ENCODE measurements around the gene IL2RG.

IL2RG gene

GRCh38 chrX:71144651-71145050 is 33.3 kb upstream of the IL2RG start, which contains the start of gene NLGN3:
Gene NLGN3 (plus strand): TSS chrX:71144841. CDS start chrX:71147750, 2,909 bp downstream.
- Histone ChIP-seq H3K79me2 (ENCODE audit: insufficient read depth, low read length) (no peaks in the 10 kb centered on the region), H3K4me2 (ENCODE audit: low read length) (no peak within 1 kb of the TSS), H3K9me2 (ENCODE audit: low read depth, low read length) (no peaks in the 10 kb centered on the region), H3K4me3 (ENCODE audit: low read depth, low read length, poor library complexity, severe bottlenecking) (no peak within 1 kb of the TSS), H3F3A (ENCODE audit: insufficient read depth, low read length) (no peaks in the 10 kb centered on the region), H3K27me3 (ENCODE audit: insufficient read depth, low read length) (no peaks in the 10 kb centered on the region), H4K20me1 (ENCODE audit: insufficient read depth, low read length) (no peaks in the 10 kb centered on the region), H3K27ac (ENCODE audit: low read depth, low read length, poor library complexity, severe bottlenecking) (no peak within 1 kb of the TSS), H3K9me3 (ENCODE audit: low read length) (no peaks in the 10 kb centered on the region), H3K4me1 (ENCODE audit: insufficient read depth, low read length, severe bottlenecking) (no peaks in the 10 kb centered on the region), H3K36me3 (ENCODE audit: insufficient read depth, low read length) (peaks cover 20% of the 10 kb centered on the region), H2AFZ (ENCODE audit: low read length) (no peak within 1 kb of the TSS), H3K9ac (ENCODE audit: low read length) (no peak within 1 kb of the TSS)
- no peak for TF ChIP-seq CTCF (IDR thresholded peaks at IDR 0.05; ENCODE audit: low read length)
- TF ChIP-seq EZH2 (IDR thresholded peaks at IDR 0.05; ENCODE audit: borderline replicate concordance, low read length), result no peak

- Histone ChIP-seq H3K9me3 (ENCODE audit: low read length) (no peaks in the 10 kb centered on the region), H3K9ac (ENCODE audit: low read length) (no peak overlapping the region), H3K27ac (ENCODE audit: low read depth, low read length, poor library complexity, severe bottlenecking) (no peak overlapping the region), H3K79me2 (ENCODE audit: insufficient read depth, low read length) (no peaks in the 10 kb centered on the region), H3K27me3 (ENCODE audit: insufficient read depth, low read length) (no peaks in the 10 kb centered on the region), H2AFZ (ENCODE audit: low read length) (no peak overlapping the region), H3K4me3 (ENCODE audit: low read depth, low read length, poor library complexity, severe bottlenecking) (no peak overlapping the region), H3K9me2 (ENCODE audit: low read depth, low read length) (no peaks in the 10 kb centered on the region), H4K20me1 (ENCODE audit: insufficient read depth, low read length) (no peaks in the 10 kb centered on the region), H3K4me2 (ENCODE audit: low read length) (no peak overlapping the region), H3K36me3 (ENCODE audit: insufficient read depth, low read length) (peaks cover 23% of the 10 kb centered on the region), H3F3A (ENCODE audit: insufficient read depth, low read length) (no peaks in the 10 kb centered on the region), H3K4me1 (ENCODE audit: insufficient read depth, low read length, severe bottlenecking) (no peaks in the 10 kb centered on the region)
- TF ChIP-seq CTCF (IDR thresholded peaks at IDR 0.05; ENCODE audit: low read length) (no peak), EZH2 (IDR thresholded peaks at IDR 0.05; ENCODE audit: borderline replicate concordance, low read length) (no peak)
These were observed 32.1 kb upstream of the IL2RG start for GRCh38 chrX:71143508-71143907.

DNA sequence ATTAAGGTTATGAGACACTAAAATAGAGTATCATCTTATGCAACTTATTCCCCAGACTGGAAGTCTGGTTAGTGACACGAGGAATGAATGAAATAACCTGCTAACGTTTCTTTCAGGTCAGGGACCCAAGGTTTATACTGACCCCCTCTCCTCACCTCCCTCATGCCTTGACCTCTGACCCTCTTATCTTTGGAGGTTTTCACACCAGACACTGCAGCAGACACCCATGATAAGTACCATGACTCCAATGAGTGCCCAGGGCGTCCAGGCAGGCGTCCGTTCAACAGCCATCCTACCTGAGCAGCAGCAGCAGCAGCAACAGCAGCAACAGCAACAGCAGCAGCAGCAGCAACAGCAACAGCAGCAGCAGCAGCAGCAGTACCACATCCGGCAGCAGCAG is 29.1 kb upstream of the IL2RG start:
- no peaks in the 10 kb centered on the region for H3F3A ChIP-seq (ENCODE audit: insufficient read depth, low read length)
- no peaks in the 10 kb centered on the region for H3K79me2 ChIP-seq (ENCODE audit: insufficient read depth, low read length)
- H3K4me3 ChIP-seq (ENCODE audit: low read depth, low read length, poor library complexity, severe bottlenecking), result no peak overlapping the region
- no peak overlapping the region for H3K27ac ChIP-seq (ENCODE audit: low read depth, low read length, poor library complexity, severe bottlenecking)
- H3K9me2 ChIP-seq (ENCODE audit: low read depth, low read length), result no peaks in the 10 kb centered on the region
- H3K4me1 ChIP-seq (ENCODE audit: insufficient read depth, low read length, severe bottlenecking), result no peaks in the 10 kb centered on the region
- H4K20me1 ChIP-seq (ENCODE audit: insufficient read depth, low read length), result no peaks in the 10 kb centered on the region
- H3K9ac ChIP-seq (ENCODE audit: low read length), result no peak overlapping the region
- no peaks in the 10 kb centered on the region for H3K27me3 ChIP-seq (ENCODE audit: insufficient read depth, low read length)
- TF ChIP-seq EZH2 (IDR thresholded peaks at IDR 0.05; ENCODE audit: borderline replicate concordance, low read length) (no peak), CTCF (IDR thresholded peaks at IDR 0.05; ENCODE audit: low read length) (no peak)
- H3K9me3 ChIP-seq (ENCODE audit: low read length), result no peaks in the 10 kb centered on the region
- H3K4me2 ChIP-seq (ENCODE audit: low read length), result no peak overlapping the region
- peaks cover 47% of the 10 kb centered on the region for H3K36me3 ChIP-seq (ENCODE audit: insufficient read depth, low read length)
- H2AFZ ChIP-seq (ENCODE audit: low read length), result no peak overlapping the region
